NCI-H128 (cell line): ENCODE data around the gene ABLIM2.

Source experiments
- DNase-seq: peaks from one replicate; lab custom pipeline; 2025; ENCODE audit not compliant: unreplicated experiment; lab: John Stamatoyannopoulos, UW

Gene ABLIM2

GRCh38 chr4:7917669-7918068 is 240.9 kb downstream of the ABLIM2 start:
- no peak for DNase-seq

GRCh38 chr4:7915875-7916242 is 242.8 kb downstream of the ABLIM2 start:
- DNase-seq = no peak
